Tibial nerve (tissue), 4 donors: Measurements from ENCODE around the gene MTX3.

Source experiments
- CTCF ChIP-seq, 5 experiments: fragments of 200-600 bp in 3 of 5; fragments of 450-650 bp in 2 of 5; sonication (generic) in 3 of 5; IDR thresholded peaks; one replicate each; pipeline ENCODE4 v1.5.1; 2016 to 2019; ENCODE audit warnings: antibody characterized with exemption in 5 of 5, mild to moderate bottlenecking in 3 of 5, moderate library complexity in 2 of 5
- EP300 ChIP-seq, 2 donors: sonication (generic); formaldehyde crosslinking; IDR thresholded peaks; one replicate each; pipeline ENCODE4 v1.6.1; 2017; ENCODE audit warnings: antibody characterized with exemption in 2 of 2, mild to moderate bottlenecking in 1 of 2

- TF ChIP-seq CTCF (IDR thresholded peaks at IDR 0.05) = no peak
- TF ChIP-seq EP300 (IDR thresholded peaks at IDR 0.05) = no peak
These were observed 28.4 kb downstream of the MTX3 start for GRCh38 chr5:79962575-79963222.
